Hepatocyte (in vitro differentiated cells): ENCODE data around the gene ABI1. TPM values are rescaled to one million over a fixed set of nuclear protein-coding genes. Genes with fewer than 3 reads are reported as not detected.

ENCODE experiments used
- DNase-seq: peaks from one replicate; pipeline ENCODE4 v3.0.0-alpha.2; 2016; ENCODE audit warnings: low spot score
- H2AFZ ChIP-seq: fragments of 200-600 bp; sonication (generic); 2 replicates; pipeline ENCODE4 v1.6.0; 2016; ENCODE audit warnings: antibody characterized with exemption, mild to moderate bottlenecking
- H3K27ac ChIP-seq: fragments of 200-600 bp; sonication (generic); 2 replicates; pipeline ENCODE4 v1.5.1; 2016; ENCODE audit warnings: mild to moderate bottlenecking
- H3K27me3 ChIP-seq: fragments of 200-600 bp; sonication (generic); 2 replicates; pipeline ENCODE4 v1.6.1; 2016
- H3K36me3 ChIP-seq: fragments of 200-600 bp; sonication (generic); replicated peaks from 2 replicates; pipeline ENCODE4 v1.5.1; 2016; ENCODE audit warnings: low read depth; ENCODE audit not compliant: insufficient read depth
- H3K4me1 ChIP-seq: fragments of 200-600 bp; sonication (generic); 2 replicates; pipeline ENCODE4 v1.5.1; 2016; ENCODE audit warnings: mild to moderate bottlenecking, moderate library complexity; ENCODE audit not compliant: insufficient read depth
- H3K4me2 ChIP-seq: fragments of 200-600 bp; sonication (generic); 2 replicates; pipeline ENCODE4 v1.6.0; 2016
- H3K4me3 ChIP-seq: fragments of 200-600 bp; sonication (generic); 2 replicates; pipeline ENCODE4 v1.5.1; 2016; ENCODE audit warnings: mild to moderate bottlenecking
- H3K79me2 ChIP-seq: fragments of 200-600 bp; sonication (generic); 2 replicates; pipeline ENCODE4 v1.6.0; 2017; ENCODE audit warnings: mild to moderate bottlenecking
- H3K9me2 ChIP-seq: fragments of 200-600 bp; sonication (generic); replicated peaks from 2 replicates; pipeline ENCODE4 v1.6.0; 2017; ENCODE audit warnings: mild to moderate bottlenecking; ENCODE audit not compliant: insufficient read depth
- H3K9me3 ChIP-seq: fragments of 200-600 bp; sonication (generic); 2 replicates; pipeline ENCODE4 v1.5.1; 2016; ENCODE audit warnings: low read depth, mild to moderate bottlenecking
- H4K20me1 ChIP-seq: fragments of 200-600 bp; sonication (generic); 2 replicates; pipeline ENCODE4 v1.6.0; 2016; ENCODE audit warnings: mild to moderate bottlenecking; ENCODE audit not compliant: insufficient read depth, poor library complexity, severe bottlenecking
- CTCF ChIP-seq: fragments of 200-600 bp; sonication (generic); IDR thresholded peaks from 2 replicates; pipeline ENCODE4 v1.5.1; 2016; ENCODE audit warnings: antibody characterized with exemption, mild to moderate bottlenecking; ENCODE audit not compliant: poor library complexity
- EZH2 ChIP-seq: fragments of 200-600 bp; sonication (generic); IDR thresholded peaks from 2 replicates; pipeline ENCODE4 v1.6.1; 2016; ENCODE audit warnings: antibody characterized with exemption, mild to moderate bottlenecking, borderline replicate concordance
- EZH2phosphoT487 ChIP-seq: fragments of 200-600 bp; sonication (generic); IDR thresholded peaks from one replicate; pipeline ENCODE4 v1.6.1; 2018; ENCODE audit warnings: antibody characterized with exemption, mild to moderate bottlenecking, low read depth, moderate library complexity; ENCODE audit not compliant: unreplicated experiment, severe bottlenecking
- WGBS: methylation state at CpG from one replicate; pipeline ENCODE4 v1.1.6; 2016; ENCODE audit warnings: low lambda C conversion rate; ENCODE audit errors: missing lambda C conversion rate; 5-methylcytosine and 5-hydroxymethylcytosine counted together
- polyA plus RNA-seq: library from polyadenylated mRNA; unstranded; fragments of >200 nt; fragmentation: Nextera tagmentation; extraction: Ambion mirVana; gene quantifications from 2 replicates; pipeline ENCODE4 v1.2.1, GENCODE V29; 2016
- total RNA-seq: library from RNA; depleted of rRNA; stranded (reverse); fragments of >200 nt; gene quantifications from 2 replicates; pipeline ENCODE4 v1.2.3, GENCODE V29; 2014

Gene ABI1
- total and polyA plus RNA-seq, 2 experiments from 2014 or later, result 30.5 to 46.1 TPM

GRCh38 chr10:26803849-26804248, 56.9 kb downstream of the ABI1 start:
- H3K27me3 ChIP-seq, result no peaks in the 10 kb centered on the region
- no peaks in the 10 kb centered on the region for H3K9me3 ChIP-seq
- peaks cover 92% of the 10 kb centered on the region for H3K79me2 ChIP-seq
- no peaks in the 10 kb centered on the region for H3K9me2 ChIP-seq
- no peak for DNase-seq
- no peak overlapping the region for H3K4me3 ChIP-seq
- H3K36me3 ChIP-seq, result no peaks in the 10 kb centered on the region
- H4K20me1 ChIP-seq, result peaks cover 41% of the 10 kb centered on the region
- TF ChIP-seq EZH2 (no peak), EZH2phosphoT487 (no peak), CTCF (no peak)
- H3K27ac ChIP-seq, result no peak overlapping the region
- no peak overlapping the region for H3K4me2 ChIP-seq
- H3K4me1 ChIP-seq, result peaks cover 10% of the 10 kb centered on the region
- no peak overlapping the region for H2AFZ ChIP-seq
- WGBS, result 88% methylated on average over 4 of the region's 4 CpGs

GRCh38 chr10:26802527-26802926, 58.2 kb downstream of the ABI1 start:
- Histone ChIP-seq H3K27ac (no peak overlapping the region), H3K27me3 (no peaks in the 10 kb centered on the region), H3K4me1 (peaks cover 10% of the 10 kb centered on the region), H4K20me1 (peaks cover 41% of the 10 kb centered on the region), H3K4me2 (no peak overlapping the region), H2AFZ (no peak overlapping the region), H3K9me2 (no peaks in the 10 kb centered on the region), H3K79me2 (peaks cover 93% of the 10 kb centered on the region), H3K4me3 (no peak overlapping the region), H3K9me3 (no peaks in the 10 kb centered on the region), H3K36me3 (no peaks in the 10 kb centered on the region)
- 86% methylated on average over 3 of the region's 3 CpGs for whole genome bisulfite sequencing
- TF ChIP-seq EZH2phosphoT487 (no peak), EZH2 (no peak), CTCF (no peak)
- no peak for DNase-seq

- DNase-seq, result no peak
- no peak overlapping the region for H3K27ac ChIP-seq
- peaks cover 10% of the 10 kb centered on the region for H3K4me1 ChIP-seq
- H3K79me2 ChIP-seq, result peaks cover 91% of the 10 kb centered on the region
- no peaks in the 10 kb centered on the region for H3K9me2 ChIP-seq
- no peak overlapping the region for H3K4me2 ChIP-seq
- TF ChIP-seq EZH2phosphoT487 (no peak), EZH2 (no peak), CTCF (no peak)
- H3K36me3 ChIP-seq, result no peaks in the 10 kb centered on the region
- H4K20me1 ChIP-seq, result peaks cover 41% of the 10 kb centered on the region
- no peak overlapping the region for H3K4me3 ChIP-seq
- 88% methylated on average over 3 of the region's 3 CpGs for WGBS
- H2AFZ ChIP-seq, result no peak overlapping the region
- no peaks in the 10 kb centered on the region for H3K9me3 ChIP-seq
- no peaks in the 10 kb centered on the region for H3K27me3 ChIP-seq
These were observed 58.9 kb downstream of the ABI1 start for GRCh38 chr10:26801831-26802230.

GRCh38 chr10:26801274-26801673, 59.5 kb downstream of the ABI1 start:
- TF ChIP-seq CTCF (no peak), EZH2 (no peak), EZH2phosphoT487 (no peak)
- Histone ChIP-seq H3K4me2 (no peak overlapping the region), H3K4me1 (peaks cover 10% of the 10 kb centered on the region), H3K27me3 (no peaks in the 10 kb centered on the region), H2AFZ (no peak overlapping the region), H4K20me1 (peaks cover 41% of the 10 kb centered on the region), H3K9me2 (no peaks in the 10 kb centered on the region), H3K79me2 (peaks cover 91% of the 10 kb centered on the region), H3K9me3 (no peaks in the 10 kb centered on the region), H3K27ac (no peak overlapping the region), H3K36me3 (no peaks in the 10 kb centered on the region), H3K4me3 (no peak overlapping the region)
- 98% methylated on average over 8 of the region's 8 CpGs for WGBS
- no peak for DNase-seq
